ENCODE results near the gene DMD. TPM values are rescaled to one million over a fixed set of nuclear protein-coding genes. Genes with fewer than 3 reads are reported as not detected.
"Not testable (repeated sequence)": the region's sequence is repeated elsewhere in the genome, so short reads cannot be mapped to it uniquely, and the experiment has no call there.

The DMD gene
- polyA plus RNA-seq, 10 donors: 48.0 to 129 (median 88.5) TPM

DNA sequence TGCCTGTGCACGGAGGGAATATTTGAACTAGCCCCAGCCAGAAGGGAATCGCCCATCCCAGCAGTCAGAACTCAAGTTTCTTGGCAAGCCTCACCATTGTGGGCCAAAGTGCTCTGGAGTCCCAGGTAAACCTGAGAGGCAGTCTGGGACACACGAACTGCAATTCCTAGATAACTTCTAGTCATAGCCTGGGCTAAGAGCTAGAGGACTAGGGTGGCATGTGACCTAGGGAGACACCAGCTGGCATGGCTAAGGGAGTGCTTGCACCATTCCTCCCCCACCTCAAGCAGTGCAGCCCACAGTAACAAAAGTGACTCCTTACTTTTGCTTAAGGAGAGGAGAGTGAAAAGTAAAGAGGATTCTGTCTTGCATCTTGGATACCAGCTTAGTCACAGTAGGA, 935.2 kb downstream of the DMD start:
- no peak for DNase-seq

DNA sequence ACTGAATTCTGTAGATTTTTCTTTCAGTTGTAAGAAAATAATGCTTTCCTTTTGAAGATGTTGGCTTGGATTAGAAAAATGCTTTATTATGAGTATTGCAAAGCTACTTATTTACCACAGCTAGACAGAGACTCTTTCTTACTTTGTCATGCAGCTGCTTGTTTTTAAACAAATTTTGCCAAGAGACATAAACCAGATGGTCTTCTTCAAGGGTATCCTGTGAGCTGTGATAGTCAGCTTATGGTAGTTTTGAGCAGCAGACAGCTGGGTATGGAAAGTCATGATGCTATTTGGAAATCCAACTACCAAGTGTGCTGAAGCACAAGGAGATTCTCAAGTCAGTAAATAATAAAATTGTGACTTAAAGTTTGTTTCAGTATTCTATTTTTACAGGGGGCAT, 941.5 kb downstream of the DMD start:
- peak; percentile 1 to 24 (median 18) for DNase-seq

DNA sequence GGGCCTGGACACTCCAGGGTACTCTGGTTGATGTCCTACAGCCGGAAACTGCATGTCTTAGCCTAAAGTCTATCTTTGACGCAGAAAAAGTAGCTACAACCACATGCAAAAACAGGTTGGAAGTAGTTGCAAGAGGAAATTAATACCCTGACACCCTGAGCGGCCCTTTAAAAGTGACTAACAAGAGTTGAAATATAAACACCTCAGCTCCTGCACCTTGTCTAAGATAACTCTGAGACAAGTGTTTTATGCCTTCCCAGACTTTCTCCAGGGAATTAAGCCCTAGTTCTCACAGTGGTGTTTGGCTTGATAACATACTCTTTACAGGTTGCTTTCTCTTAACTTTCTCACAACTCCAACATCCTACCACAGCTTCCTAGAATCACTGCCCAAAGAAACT, 943.1 kb downstream of the DMD start:
- DNase-seq: no peak

DNA sequence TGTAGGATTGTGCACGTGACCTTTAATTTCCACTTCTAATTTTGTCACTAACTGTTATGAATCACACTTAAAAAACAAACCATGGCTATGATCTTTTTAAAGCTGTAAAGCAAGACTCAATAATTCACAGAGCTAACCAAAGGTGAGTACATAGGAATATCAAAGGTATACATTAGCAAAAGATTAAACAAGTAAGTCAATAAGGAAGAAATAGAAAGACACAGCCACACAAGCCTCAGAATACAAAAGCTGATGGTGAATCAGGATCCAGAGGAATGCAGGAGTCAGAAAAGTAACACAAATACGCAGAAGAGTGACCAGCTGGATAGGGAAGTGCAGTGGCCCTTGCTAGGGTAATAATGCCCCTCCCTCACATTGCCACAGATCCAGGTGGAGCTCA, 943.6 kb downstream of the DMD start:
- no peak for DNase-seq

DNA sequence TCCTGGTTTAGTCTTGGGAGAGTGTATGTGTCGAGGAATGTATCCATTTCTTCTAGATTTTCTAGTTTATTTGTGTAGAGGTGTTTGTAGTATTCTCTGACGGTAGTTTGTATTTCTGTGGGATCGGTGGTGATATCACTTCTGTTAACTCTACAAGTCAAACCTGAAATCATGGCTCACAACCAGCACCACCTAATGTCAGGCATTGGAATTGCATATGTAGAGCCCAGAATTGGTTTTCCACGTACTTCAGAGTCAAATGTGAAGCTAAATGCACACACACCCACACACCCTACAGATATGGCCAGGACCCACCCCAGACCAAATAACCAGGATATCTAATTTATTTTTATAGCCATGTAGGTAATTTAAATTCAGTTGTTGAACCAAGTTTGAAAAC, 964.7 kb downstream of the DMD start:
- not testable (repeated sequence) for DNase-seq

DNA sequence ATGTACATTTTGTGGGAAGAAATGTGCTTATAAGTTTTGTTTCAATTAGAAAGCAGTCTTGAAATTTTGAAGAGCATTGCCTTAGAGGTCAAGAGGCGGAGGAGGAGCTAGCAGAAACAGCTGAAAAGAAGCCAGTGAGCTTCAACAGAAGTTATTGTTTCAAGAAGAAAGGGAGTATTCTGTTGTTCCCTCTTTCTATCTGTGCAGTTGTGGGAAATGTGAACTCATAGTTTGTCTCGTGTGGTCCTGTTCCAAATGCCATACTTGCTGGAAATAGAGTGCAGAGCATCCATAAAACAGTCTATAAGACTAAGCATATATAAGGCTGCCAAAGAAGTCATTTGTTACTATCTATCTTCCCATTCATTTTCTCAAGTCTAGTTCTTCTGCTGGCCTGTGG, 1015.7 kb downstream of the DMD start:
- DNase-seq: no peak

DNA sequence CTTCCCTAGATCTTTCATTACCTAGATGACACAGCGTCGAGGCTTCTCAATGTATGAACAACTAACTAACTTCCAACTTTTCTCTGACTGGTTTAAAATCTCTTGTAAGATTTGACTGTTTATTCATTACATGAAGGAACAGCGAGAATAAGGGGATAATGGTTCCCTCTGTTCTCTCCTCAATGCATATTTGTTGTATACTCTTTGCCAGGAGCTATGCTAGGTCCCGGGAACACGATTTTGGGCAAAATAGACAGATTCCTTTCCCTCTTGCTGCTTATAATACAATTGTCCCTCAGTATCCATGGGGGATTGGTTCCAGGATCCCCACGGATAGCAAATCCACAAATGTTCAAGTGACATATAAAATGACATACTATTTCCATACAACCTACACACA, 1020.0 kb downstream of the DMD start:
- DNase-seq: no peak

DNA sequence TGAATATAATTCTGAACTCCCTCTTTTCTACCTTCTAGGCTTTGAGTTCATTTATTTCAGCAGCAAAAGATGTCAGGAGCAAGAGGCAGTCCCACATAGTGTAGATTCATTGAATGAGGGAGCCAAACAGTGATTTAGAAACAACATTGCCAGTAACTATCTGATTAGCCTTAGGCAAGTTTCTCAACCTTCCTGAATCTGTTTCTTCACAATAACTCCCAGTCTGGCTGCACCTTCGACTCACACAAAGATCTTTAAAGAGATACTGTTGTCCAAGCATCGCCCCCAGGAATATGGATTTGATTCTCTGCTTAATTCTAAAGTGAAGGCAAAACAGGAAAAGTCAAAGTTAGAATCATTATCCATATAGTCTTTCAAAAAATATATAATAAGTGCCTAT, 1026.2 kb downstream of the DMD start:
- DNase-seq: no peak

DNA sequence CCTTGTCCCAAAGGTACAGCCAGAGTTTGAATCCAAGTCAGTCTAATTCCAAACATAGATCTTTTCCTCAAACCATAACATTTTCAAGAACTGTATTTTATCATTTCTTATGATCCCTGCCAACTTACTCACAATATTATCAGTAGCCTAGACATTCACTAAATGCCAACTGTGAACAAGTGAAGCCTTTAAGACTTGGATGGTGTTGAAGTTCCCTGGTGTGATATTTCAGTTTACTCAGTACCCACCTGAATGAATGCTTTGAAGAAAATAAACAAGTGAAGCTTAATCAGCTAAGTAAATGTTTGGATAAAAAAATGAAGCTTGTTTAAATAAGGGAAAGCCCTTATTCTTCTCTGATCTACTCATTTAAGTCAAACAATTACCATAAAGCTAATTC, 1028.3 kb downstream of the DMD start:
- no peak for DNase-seq

DNA sequence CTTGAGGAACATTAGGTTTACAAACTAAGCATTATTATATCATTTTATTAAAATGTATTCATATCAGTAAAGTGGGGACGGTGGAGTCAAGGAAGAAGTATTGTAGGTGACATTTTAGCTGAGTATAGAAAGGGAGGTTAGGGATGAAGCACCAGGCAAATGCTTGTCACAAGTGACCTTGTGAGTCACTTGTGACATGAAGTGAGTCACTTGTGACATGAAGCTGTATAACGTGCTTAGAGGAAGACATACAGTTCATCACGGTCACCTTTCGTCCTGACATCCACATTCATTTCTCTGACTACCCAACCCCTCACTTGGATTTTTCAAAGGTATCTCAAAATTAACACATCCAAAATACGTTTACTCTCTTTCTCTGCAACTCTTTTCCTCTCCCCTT, 1034.8 kb downstream of the DMD start:
- DNase-seq: no peak

DNA sequence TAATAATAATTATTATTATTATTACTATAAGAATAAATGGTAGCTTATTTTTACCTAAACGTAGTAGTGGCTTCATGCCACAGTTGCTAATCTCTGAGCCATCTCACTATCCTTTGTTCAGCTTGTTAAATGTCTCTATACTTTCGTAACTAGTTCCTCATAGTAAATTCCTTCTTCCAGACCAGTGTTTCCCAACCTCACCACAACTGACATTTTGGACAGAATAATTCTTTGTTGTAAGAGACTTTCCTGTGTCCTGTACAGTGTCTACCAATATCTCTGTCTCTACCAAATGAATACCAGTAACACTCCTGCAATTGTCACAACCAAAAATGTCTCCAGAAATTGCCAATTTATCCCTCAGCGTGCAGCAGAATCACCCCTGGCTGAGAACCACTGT, 1040.9 kb downstream of the DMD start:
- no peak for DNase-seq

DNA sequence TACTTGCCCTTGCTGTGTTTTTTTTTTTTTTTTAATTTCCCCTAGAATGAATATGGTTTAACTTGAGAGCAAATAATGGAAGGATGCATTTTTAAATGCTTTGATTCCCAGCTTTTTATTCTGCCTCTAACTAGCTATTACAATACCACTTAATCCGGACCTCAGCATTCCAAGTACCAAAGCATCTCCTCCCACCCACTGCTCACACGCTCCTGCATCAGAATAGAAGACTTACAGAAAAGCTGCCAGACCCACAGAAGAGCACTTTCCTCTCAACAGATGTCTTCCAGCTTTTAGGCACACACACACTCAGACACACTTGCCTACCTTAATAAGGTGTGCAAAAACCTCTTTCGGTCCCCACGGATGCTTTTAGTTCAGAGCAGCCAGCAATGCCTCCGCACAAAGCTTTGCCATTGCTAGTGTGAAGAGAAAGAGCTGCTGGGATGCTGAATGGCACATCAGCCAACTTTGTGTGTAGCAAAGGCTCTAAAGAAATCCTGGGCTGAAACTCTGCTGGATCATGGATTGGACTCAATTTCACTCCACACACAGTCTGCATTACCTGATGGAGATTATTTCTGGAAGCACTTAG, 1056.2 kb downstream of the DMD start:
- no peak for DNase-seq

DNA sequence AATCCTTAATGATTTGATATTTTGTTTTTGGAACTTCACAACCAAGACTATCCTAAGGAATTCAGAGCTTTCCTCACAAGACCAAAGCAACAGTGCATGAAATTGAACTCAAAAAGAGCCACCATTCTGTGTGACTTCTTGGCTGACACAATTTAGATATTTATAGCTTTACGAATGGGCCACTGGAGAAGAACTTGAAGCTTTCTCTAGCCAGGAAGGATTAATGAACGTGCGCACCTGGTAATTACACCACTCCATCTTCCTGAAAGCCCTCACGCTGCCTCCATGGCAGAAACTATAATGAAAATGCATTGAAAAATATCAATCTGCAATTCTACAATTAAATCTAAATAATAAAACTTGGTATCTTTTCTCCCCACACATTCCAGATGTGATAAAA, 1057.8 kb downstream of the DMD start:
- no peak for DNase-seq

DNA sequence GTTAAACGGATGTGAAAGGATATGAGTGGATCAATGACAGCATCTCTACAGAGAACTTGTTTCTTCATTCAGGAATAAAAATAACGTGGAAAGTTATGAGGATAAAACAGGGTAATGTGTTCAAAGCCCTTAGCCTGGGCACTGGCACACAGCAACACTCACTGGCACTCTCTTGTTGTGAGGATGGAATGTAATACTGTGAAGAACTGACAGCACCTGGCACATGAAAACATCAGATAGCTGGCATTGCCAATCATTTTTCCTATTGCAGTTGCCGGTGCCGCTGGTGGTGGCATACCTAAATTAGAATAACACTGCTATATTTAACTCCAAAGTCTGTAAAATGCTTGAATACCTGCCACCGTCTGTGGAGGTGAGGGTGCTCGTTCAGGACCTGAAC, 1061.2 kb downstream of the DMD start:
- no peak for DNase-seq

DNA sequence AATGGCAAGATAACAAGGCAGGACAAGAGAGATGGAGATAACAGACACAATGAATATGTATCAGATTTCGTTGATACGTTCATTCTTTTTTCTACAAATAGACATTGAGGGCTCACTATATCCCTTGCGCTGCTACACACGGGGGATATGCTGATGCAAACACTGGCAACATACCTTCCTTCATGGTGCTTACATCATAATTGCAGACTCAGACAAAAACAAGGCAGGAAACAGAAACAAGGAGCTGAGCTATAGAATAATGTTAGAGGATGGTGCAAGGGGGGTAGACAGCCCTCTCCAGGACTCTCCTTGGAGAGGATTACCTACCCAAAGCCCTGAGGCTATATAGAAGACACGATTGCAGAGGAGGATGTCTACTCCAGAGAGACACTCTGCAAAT, 1069.5 kb downstream of the DMD start:
- no peak for DNase-seq

DNA sequence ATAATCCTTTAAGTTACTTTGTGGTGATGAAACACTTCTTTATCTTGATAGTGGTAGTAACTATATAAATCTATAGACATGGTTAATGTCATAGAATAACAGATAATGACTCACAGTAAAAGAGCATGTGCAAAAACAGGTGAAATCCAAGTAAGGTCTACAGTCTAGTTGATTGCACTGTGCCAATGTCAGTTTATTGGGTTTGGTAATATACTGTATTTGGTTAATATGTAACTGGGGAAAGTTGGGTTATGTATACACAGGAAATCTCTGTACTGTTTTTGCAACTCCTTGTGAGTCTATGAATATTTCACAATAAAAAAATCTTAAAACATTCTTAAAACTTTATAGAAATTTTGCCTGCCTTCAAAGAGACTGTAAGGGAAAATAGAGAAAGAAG, 1071.9 kb downstream of the DMD start:
- no peak for DNase-seq

DNA sequence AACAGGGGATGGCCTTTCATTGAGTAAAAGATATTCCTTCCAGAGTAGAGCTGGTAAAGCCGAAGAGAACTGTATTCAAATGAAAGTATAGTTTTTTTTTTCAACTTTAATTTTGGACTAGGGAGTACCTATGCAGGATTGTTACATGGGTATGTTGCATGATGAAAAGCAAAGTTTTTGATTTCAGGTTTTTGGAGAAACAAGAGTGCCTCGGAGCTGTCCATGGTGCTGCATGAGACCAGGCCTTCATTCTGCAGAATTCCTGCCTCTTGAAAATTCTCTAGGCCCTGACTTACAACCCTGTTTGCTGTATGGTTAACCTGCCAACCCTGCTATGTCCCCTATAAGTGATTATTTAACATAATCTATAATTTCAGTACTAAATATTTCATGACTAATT, 1073.8 kb downstream of the DMD start:
- peak; percentile 1 to 38 (median 33) for DNase-seq

DNA sequence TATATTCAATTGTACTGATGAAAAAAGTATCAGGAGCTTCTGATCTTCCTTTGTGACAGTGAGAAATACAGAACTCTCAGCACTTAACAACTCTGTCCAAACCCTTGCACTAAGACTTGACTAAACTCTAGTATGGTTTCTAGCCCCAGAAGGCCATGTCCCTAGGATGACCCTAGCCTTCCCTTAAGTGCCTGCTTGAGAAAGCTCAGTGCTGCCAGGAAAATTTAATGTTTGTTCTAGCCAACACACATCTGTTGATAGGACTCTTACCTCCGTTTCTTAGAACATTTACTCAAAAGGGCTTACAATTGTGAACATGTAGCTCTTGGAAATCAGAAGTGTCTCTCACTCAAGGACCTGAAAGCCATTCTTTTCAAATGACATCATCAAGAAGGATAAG, 1084.4 kb downstream of the DMD start:
- no peak for DNase-seq

DNA sequence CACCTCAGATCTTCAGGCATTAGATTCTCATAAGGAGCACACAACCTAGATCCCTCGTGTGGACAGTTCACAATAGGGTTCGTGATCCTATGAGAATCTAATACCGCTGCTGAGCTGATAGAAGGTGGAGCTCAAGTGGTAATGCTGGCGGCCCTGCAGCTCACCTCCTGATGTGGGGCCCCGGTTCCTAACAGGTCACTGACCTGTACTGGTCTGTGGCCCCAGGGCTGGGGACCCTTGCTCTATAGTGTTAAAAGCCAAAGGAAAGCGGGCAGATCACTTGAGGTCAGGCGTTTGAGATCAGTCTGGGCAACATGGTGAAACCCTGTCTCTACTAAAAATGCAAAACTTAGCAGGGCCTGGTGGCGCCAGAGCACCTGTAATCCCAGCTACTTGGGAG, 1092.5 kb downstream of the DMD start:
- no peak for DNase-seq

DNA sequence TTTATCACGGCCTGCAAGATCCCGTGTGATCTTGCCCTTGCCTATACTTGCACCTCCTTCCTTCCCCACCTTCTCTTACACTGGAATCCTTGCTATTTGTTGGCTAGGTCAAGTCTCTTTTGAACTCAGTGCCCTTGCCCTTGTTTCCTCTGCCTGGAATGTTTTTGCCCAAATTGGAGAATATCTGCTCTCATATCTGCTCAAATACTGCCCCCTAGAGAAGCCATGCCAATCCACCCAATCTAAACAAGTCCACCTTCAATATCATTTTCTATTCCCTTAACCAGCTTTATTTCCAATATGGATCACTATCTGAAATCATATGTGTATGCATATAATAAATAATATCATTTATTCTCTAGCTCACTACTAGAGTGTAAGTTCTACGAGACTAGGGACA, 1095.3 kb downstream of the DMD start:
- no peak for DNase-seq

DNA sequence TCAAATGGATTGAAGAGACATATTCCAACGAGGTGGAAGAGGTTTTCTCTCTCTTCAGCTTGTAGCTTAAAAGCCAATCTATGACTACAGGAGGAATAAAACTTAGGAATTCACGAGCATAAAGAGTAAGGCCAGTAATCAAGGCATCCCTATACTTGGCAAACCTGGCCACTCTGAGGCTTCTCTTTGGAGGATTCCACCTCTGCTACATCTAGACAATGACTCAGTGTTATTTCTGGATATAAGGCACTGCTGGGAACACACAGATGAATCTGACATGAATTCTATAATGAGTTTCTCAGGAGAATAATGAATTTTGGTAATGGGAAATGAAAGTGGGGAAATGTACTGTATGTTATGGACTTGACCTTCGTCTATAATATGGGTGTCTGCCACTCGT, 1123.7 kb downstream of the DMD start:
- DNase-seq: no peak

DNA sequence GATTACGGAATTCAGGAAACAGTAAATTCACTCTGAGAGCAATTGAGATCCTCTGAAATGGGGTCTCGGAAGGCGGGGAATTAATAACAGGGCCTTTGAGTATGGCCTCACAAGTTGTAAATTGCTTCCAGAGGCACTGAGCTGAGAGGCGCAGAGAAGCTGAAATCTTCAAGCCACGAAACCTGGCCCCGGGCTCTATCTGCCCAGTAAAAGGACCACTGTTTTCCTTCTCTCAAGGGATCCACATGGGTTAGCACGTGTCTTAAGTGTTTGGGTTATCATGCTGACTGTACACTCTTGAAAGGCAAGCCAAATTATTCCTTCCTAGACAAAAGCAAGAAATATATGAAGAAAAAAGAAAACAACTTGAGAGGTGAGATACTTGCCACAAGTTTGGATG, 1126.6 kb downstream of the DMD start:
- DNase-seq: peak in 1 of 3 donors; percentile 1

DNA sequence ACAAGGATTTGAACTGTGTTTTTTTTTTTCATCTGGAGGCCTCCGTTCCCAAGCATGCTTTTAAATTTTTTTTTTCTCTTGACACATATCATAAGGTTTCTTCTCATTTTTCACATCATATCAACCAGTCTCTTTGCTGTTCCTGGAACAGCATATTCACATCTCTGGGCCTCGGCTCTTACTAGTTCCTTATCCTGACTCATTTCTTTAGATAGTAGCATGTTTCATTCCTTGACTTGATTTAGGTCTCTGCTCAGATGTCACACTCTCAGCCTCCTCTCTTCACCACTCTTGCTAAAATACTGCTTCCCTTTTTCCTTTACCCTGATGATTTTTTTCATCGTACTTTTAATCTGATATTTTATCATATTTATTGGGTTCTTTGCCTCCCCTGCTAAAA, 1163.1 kb downstream of the DMD start:
- DNase-seq: no peak

DNA sequence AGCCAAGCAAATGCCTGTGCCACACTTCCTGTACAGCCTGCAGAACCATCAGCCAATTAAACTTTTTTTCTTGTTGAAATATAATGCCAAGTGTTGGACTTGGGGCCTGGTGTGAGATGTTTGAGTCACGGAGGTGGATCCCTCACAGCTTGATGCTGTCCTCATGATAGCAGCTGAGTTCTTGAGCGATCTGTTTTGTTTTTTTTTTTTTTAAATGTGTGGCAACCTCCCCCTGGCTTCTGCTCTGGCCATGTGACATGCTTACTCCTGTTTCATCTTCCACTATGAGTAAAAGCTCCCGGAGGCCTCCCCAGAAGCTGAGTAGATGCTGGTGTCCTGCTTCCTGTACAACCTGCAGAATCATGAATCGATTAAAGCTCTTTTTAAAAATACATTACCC, 1166.2 kb downstream of the DMD start:
- no peak for DNase-seq

DNA sequence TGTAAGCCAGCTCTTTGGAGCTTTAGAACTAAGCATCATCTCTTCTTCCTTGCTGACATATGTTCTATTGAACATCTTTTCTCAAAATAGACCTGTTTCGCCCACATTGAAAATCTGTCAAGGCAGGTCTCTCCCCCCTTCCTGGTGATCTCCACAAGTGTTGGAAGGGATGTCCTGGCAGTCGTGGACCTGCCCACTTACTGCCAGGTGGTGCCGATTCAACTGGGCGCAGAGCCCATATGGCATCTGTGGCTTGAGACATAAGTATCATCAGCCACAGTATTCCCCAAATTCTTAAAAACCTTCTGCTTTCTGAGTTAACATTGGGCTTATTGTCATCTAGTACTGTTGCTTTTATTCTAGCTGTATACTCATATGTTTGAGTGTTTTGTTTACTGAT, 1170.2 kb downstream of the DMD start:
- no peak for DNase-seq
